Common myeloid progenitor, CD34-positive (primary cell): ENCODE data around the gene OPRM1.
A peak's percentile ranks its signal among the peaks of the same experiment; 100 is the strongest.

Experiments used
- CTCF ChIA-PET: fragments of 350-600 bp; sonication (Branson Sonifier 250); formaldehyde crosslinking; loops from one replicate; lab custom pipeline; 2021; ENCODE audit warnings: antibody characterized with exemption; lab: Charles Lee
- POLR2A ChIA-PET: fragments of 350-600 bp; sonication (Branson Sonifier 250); formaldehyde crosslinking; loops from one replicate; lab custom pipeline; 2021; ENCODE audit warnings: antibody characterized with exemption; lab: Charles Lee
- DNase-seq, 3 donors: peaks; one replicate each; pipeline versions ENCODE4 v3.0.0 to v3.0.0-alpha.2; 2013
- H3K27ac ChIP-seq, 2 experiments: 1 replicate in 1 of 2; 2 replicates in 1 of 2; pipeline ENCODE4 v1.7.0; 2013; ENCODE audit warnings: inconsistent platforms in 2 of 2, low read length in 2 of 2, mild to moderate bottlenecking in 2 of 2, low read depth in 1 of 2, moderate library complexity in 1 of 2; ENCODE audit not compliant: severe bottlenecking in 2 of 2, insufficient read depth in 1 of 2, poor library complexity in 1 of 2
- H3K27me3 ChIP-seq, 5 experiments: replicated peaks in 2 of 5; 1 replicate in 3 of 5; 2 replicates in 2 of 5; pipeline versions ENCODE4 v1.6.1 to v1.7.0; 2013; ENCODE audit warnings: low read length in 4 of 5, mild to moderate bottlenecking in 2 of 5, moderate library complexity in 2 of 5, inconsistent platforms in 1 of 5; ENCODE audit not compliant: insufficient read depth in 5 of 5, control insufficient read depth in 4 of 5
- H3K36me3 ChIP-seq, 4 experiments: 1 replicate in 2 of 4; 2 replicates in 2 of 4; pipeline versions ENCODE4 v1.6.1 to v1.7.0; 2013; ENCODE audit warnings: low read length in 3 of 4, control low read depth in 1 of 4, mild to moderate bottlenecking in 1 of 4; ENCODE audit not compliant: control insufficient read depth in 4 of 4, insufficient read depth in 4 of 4
- H3K4me1 ChIP-seq, 4 experiments: 1 replicate in 3 of 4; 2 replicates in 1 of 4; pipeline versions ENCODE4 v1.6.1 to v1.7.1; 2013; ENCODE audit warnings: low read length in 3 of 4, mild to moderate bottlenecking in 3 of 4, control low read depth in 1 of 4, inconsistent platforms in 1 of 4, moderate library complexity in 1 of 4; ENCODE audit not compliant: control insufficient read depth in 4 of 4, insufficient read depth in 4 of 4; ENCODE audit errors: control extremely low read depth in 1 of 4
- H3K4me3 ChIP-seq, 7 experiments: 1 replicate in 4 of 7; 2 replicates in 3 of 7; pipeline versions ENCODE4 v1.5.1 to v1.7.0; 2013; ENCODE audit warnings: mild to moderate bottlenecking in 7 of 7, low read length in 6 of 7, moderate library complexity in 6 of 7, inconsistent platforms in 2 of 7, low read depth in 2 of 7, control low read depth in 1 of 7; ENCODE audit not compliant: insufficient read depth in 4 of 7, control insufficient read depth in 1 of 7; ENCODE audit errors: extremely low read depth in 1 of 7
- H3K9me3 ChIP-seq, 5 experiments: 1 replicate in 4 of 5; 2 replicates in 1 of 5; pipeline versions ENCODE4 v1.6.1 to v1.7.1; 2013; ENCODE audit warnings: low read length in 4 of 5, mild to moderate bottlenecking in 2 of 5, inconsistent platforms in 1 of 5, low read depth in 1 of 5, moderate library complexity in 1 of 5; ENCODE audit not compliant: control insufficient read depth in 4 of 5, insufficient read depth in 2 of 5; ENCODE audit errors: control extremely low read depth in 1 of 5
- WGBS: methylation state at CpG from one replicate; pipeline ENCODE4 v1.1.5; 2013; ENCODE audit not compliant: insufficient coverage; 5-methylcytosine and 5-hydroxymethylcytosine counted together

OPRM1 gene

DNA sequence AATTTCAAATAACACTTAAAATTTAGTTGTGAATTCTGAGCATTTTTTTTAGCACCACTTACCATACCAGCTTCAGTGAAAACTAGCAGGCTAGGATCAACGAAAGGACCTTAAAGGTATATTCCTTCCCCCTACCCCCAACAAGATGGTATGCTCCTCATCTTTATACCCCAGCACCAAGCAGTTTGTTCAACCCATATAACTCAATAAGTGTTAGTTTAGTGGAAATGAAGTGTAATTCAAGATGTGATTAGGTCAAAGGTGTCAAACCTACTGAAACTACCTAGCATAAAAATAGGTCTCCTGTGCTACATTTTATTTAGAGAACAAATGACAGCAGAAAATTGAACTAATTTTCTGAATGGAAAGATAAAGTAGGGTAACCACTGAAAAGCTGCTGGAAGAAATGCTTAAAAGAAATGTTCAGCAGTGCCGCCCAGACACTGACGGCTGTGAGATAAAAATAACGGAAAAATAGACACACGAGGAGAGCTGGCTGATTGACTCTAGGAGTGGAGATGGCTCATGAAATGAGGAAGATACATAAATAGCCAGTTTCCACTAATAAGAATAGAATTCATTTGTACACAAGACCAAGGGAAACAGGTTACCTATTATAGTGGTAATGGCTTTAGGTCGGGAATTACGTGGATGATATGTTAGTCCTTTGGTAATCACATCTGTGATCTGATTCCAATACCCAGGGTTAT, 222.8 kb downstream of the OPRM1 start:
- Histone ChIP-seq H3K4me1 (peaks cover 12 to 35% (median 18%) of the 10 kb centered on the region in 4 experiments), H3K4me3 (no peak overlapping the region), H3K36me3 (no peaks in the 10 kb centered on the region), H3K27me3 (no peaks in the 10 kb centered on the region), H3K27ac (no peak overlapping the region), H3K9me3 (no peaks in the 10 kb centered on the region)
- CTCF ChIA-PET, result no interaction called here
- 100% methylated on average over 3 of the region's 7 CpGs for WGBS
- POLR2A ChIA-PET, result no interaction called here
- no peak for DNase-seq

- CTCF ChIA-PET, result interaction anchor here (0.7 to 4.4 kb wide), 5 partner anchors 10 to 113 kb away, joined by 3 to 23 read pairs (median 4); no protein-coding TSS in a partner anchor
These were observed 227.6 kb downstream of the OPRM1 start for GRCh38 chr6:154266560-154267099.

GRCh38 chr6:154267508-154268106, 228.6 kb downstream of the OPRM1 start:
- Histone ChIP-seq H3K4me1 (peaks cover 0 to 4% (median 0%) of the 10 kb centered on the region in 4 experiments), H3K27me3 (no peaks in the 10 kb centered on the region), H3K36me3 (no peaks in the 10 kb centered on the region), H3K9me3 (peaks cover 0 to 3% (median 0%) of the 10 kb centered on the region in 5 experiments), H3K4me3 (no peak overlapping the region), H3K27ac (no peak overlapping the region)
- DNase-seq, result no peak
- ChIA-PET CTCF (interaction anchor here (1.1 to 4.4 kb wide), 2 partner anchors 9 to 16 kb away, joined by 4 to 23 read pairs; no protein-coding TSS in a partner anchor), POLR2A (interaction anchor here (1.1 kb wide), 1 partner anchor 11 kb away, joined by 3 read pairs; no protein-coding TSS in a partner anchor)
- WGBS, result 93% methylated on average over 3 of the region's 3 CpGs

More at GRCh38 chr6:154266560-154267099, 227.6 kb downstream of the OPRM1 start:
- Histone ChIP-seq H3K36me3 (no peaks in the 10 kb centered on the region), H3K27me3 (no peaks in the 10 kb centered on the region), H3K4me3 (no peak overlapping the region), H3K9me3 (peaks cover 0 to 3% (median 0%) of the 10 kb centered on the region in 5 experiments), H3K27ac (no peak overlapping the region), H3K4me1 (peaks cover 0 to 4% (median 0%) of the 10 kb centered on the region in 4 experiments)
- POLR2A ChIA-PET, result interaction anchor here (1.1 kb wide), 1 partner anchor 10 kb away, joined by 3 read pairs; no protein-coding TSS in a partner anchor
- DNase-seq, result no peak

DNA sequence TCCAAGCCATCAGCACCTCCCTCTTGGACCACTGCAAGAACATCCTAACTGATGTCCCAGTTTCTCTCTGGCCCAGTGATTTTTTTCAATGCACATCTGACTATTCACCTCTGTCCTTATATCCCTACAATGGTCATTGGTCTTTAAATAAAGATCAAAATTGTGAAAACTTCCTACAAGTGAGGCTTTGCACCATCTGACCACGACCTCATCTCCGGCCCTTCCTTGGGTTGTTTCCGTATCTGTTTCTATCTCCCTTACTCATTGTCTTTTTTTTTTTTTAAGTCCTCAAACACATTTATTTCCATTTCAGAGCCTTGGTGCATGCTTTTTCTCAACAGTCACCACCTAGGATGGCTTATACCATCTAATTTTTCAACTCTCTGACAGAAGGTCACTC, 229.4 kb downstream of the OPRM1 start:
- WGBS, result 97% methylated on average over 3 of the region's 3 CpGs
- DNase-seq, result no peak
- Histone ChIP-seq H3K4me1 (peaks cover 0 to 4% (median 0%) of the 10 kb centered on the region in 4 experiments), H3K27me3 (no peaks in the 10 kb centered on the region), H3K9me3 (peaks cover 0 to 3% (median 0%) of the 10 kb centered on the region in 5 experiments), H3K4me3 (no peak overlapping the region), H3K27ac (no peak overlapping the region), H3K36me3 (no peaks in the 10 kb centered on the region)
- CTCF ChIA-PET, result no interaction called here
- POLR2A ChIA-PET, result no interaction called here

GRCh38 chr6:154274168-154274567, 235.1 kb downstream of the OPRM1 start:
- H3K4me1 ChIP-seq, result peaks cover 4 to 25% (median 5%) of the 10 kb centered on the region in 4 experiments
- no peak overlapping the region for H3K4me3 ChIP-seq
- H3K27me3 ChIP-seq, result no peaks in the 10 kb centered on the region
- H3K27ac ChIP-seq, result no peak overlapping the region
- H3K9me3 ChIP-seq, result no peaks in the 10 kb centered on the region
- CTCF ChIA-PET, result interaction anchor here (1.8 to 8.1 kb wide), 3 partner anchors 11 to 120 kb away, joined by 4 to 47 read pairs (median 44); no protein-coding TSS in a partner anchor
- no peak for DNase-seq
- POLR2A ChIA-PET, result no interaction called here
- 90% methylated on average over 2 of the region's 2 CpGs for WGBS
- no peaks in the 10 kb centered on the region for H3K36me3 ChIP-seq

GRCh38 chr6:154276810-154277628, 238.0 kb downstream of the OPRM1 start:
- DNase-seq, result peak; percentile 53 to 72 (median 68)
- POLR2A ChIA-PET, result no interaction called here
- Histone ChIP-seq H3K4me3 (peak overlapping the region in 1 of 7 experiments; percentile 37), H3K27me3 (no peaks in the 10 kb centered on the region), H3K9me3 (no peaks in the 10 kb centered on the region), H3K27ac (no peak overlapping the region), H3K36me3 (no peaks in the 10 kb centered on the region), H3K4me1 (peaks cover 4 to 32% (median 7%) of the 10 kb centered on the region in 4 experiments)
- WGBS, result 67% methylated on average over 6 of the region's 11 CpGs
- CTCF ChIA-PET, result interaction anchor here (0.6 to 8.1 kb wide), 22 partner anchors 11 to 346 kb away, joined by 3 to 47 read pairs (median 4); no protein-coding TSS in a partner anchor
